GM21786 (cell line): Measurements from ENCODE around the gene BID.

Experiments used
- ATAC-seq: cut with Tn5 transposase; IDR thresholded peaks from one replicate; pipeline ENCODE4 v1.9.1; 2021; ENCODE audit not compliant: unreplicated experiment

BID gene

GRCh38 chr22:17774206-17774925, at the start of gene BID:
TSS of gene BID (minus strand) at chr22:17774469. CDS start at chr22:17750116, 24,353 bp downstream.
- no peak for ATAC-seq

GRCh38 chr22:17823964-17824363, 49.7 kb upstream of the BID start:
- ATAC-seq: no peak

- ATAC-seq: no peak
Measured at GRCh38 chr22:17823226-17823625, 49.0 kb upstream of the BID start.

GRCh38 chr22:17822087-17822486, 47.8 kb upstream of the BID start:
- no peak for ATAC-seq

GRCh38 chr22:17820879-17821439, 46.7 kb upstream of the BID start:
- no peak for ATAC-seq

GRCh38 chr22:17818649-17819048, 44.4 kb upstream of the BID start:
- ATAC-seq: no peak

- ATAC-seq: no peak
Measured at GRCh38 chr22:17818180-17818579, 43.9 kb upstream of the BID start.

GRCh38 chr22:17817511-17818065, 43.3 kb upstream of the BID start:
- ATAC-seq: no peak

GRCh38 chr22:17817079-17817478, 42.8 kb upstream of the BID start:
- no peak for ATAC-seq

- ATAC-seq: no peak
Measured at GRCh38 chr22:17816649-17817048, 42.4 kb upstream of the BID start.

- ATAC-seq: no peak
Measured at GRCh38 chr22:17815703-17816254, 41.5 kb upstream of the BID start.

GRCh38 chr22:17814830-17815229, 40.6 kb upstream of the BID start:
- no peak for ATAC-seq

GRCh38 chr22:17814084-17814483, 39.8 kb upstream of the BID start:
- ATAC-seq: no peak

- no peak for ATAC-seq
Measured at GRCh38 chr22:17811119-17811518, 36.9 kb upstream of the BID start.

GRCh38 chr22:17810570-17811116, 36.4 kb upstream of the BID start:
- no peak for ATAC-seq

- ATAC-seq: no peak
Measured at GRCh38 chr22:17808693-17809403, 34.6 kb upstream of the BID start.

- ATAC-seq: no peak
Measured at GRCh38 chr22:17807578-17808410, 33.5 kb upstream of the BID start.

GRCh38 chr22:17807086-17807485, 32.8 kb upstream of the BID start:
- ATAC-seq: no peak

GRCh38 chr22:17806437-17806836, 32.2 kb upstream of the BID start:
- ATAC-seq: no peak

GRCh38 chr22:17804331-17805080, 30.2 kb upstream of the BID start:
- no peak for ATAC-seq
